Heart left ventricle (tissue), 16 donors: Measurements from ENCODE around the gene KRT3. TPM values are rescaled to one million over a fixed set of nuclear protein-coding genes. Genes with fewer than 3 reads are reported as not detected.

Experiments
- ATAC-seq, 4 donors: fragments of 200-7000 bp; cut with Tn5 transposase; one replicate each; pipeline ENCODE4 v1.9.1; 2020 to 2022; ENCODE audit warnings: moderate library complexity in 4 of 4, mild to moderate bottlenecking in 3 of 4, moderate number of reproducible peaks in 1 of 4
- DNase-seq, 5 donors: peaks; one replicate each; pipeline ENCODE4 v3.0.0-alpha.2; 2020
- H3K27ac ChIP-seq, 12 donors: fragments of 200-600 bp; sonication (generic) in 4 of 12; one replicate each; pipeline versions ENCODE4 v1.5.0 to v1.8.0; 2016 to 2022; ENCODE audit warnings: mild to moderate bottlenecking in 2 of 12
- H3K27me3 ChIP-seq, 9 donors: fragments of 200-600 bp; sonication (generic) in 2 of 9; one replicate each; pipeline versions ENCODE4 v1.5.1 to v1.8.0; 2016 to 2022; ENCODE audit warnings: mild to moderate bottlenecking in 3 of 9
- H3K36me3 ChIP-seq, 9 donors: fragments of 200-600 bp; sonication (generic) in 2 of 9; one replicate each; pipeline versions ENCODE4 v1.5.0 to v1.8.0; 2018 to 2022; ENCODE audit warnings: mild to moderate bottlenecking in 2 of 9
- H3K4me1 ChIP-seq, 12 donors: fragments of 200-600 bp; sonication (generic) in 4 of 12; one replicate each; pipeline versions ENCODE4 v1.5.0 to v1.8.0; 2016 to 2022; ENCODE audit warnings: mild to moderate bottlenecking in 3 of 12
- H3K4me3 ChIP-seq, 12 donors: fragments of 200-600 bp; sonication (generic) in 4 of 12; one replicate each; pipeline versions ENCODE4 v1.5.0 to v1.8.0; 2017 to 2022; ENCODE audit warnings: mild to moderate bottlenecking in 9 of 12, moderate library complexity in 4 of 12
- H3K9me3 ChIP-seq, 12 donors: fragments of 200-600 bp; sonication (generic) in 4 of 12; one replicate each; pipeline versions ENCODE4 v1.5.0 to v1.8.0; 2016 to 2022; ENCODE audit warnings: mild to moderate bottlenecking in 1 of 12
- POLR2A ChIP-seq, 2 donors: fragments of 450-650 bp; IDR thresholded peaks; one replicate each; pipeline ENCODE4 v1.6.1; 2017; ENCODE audit warnings: antibody characterized with exemption in 2 of 2, mild to moderate bottlenecking in 2 of 2, moderate library complexity in 2 of 2
- WGBS, 4 donors: extraction: QIAGEN DNeasy Blood & Tissue Kit in 2 of 4; methylation state at CpG; one replicate each; pipeline versions ENCODE4 v1.1.5 to v1.1.7; 2013 to 2018; 5-methylcytosine and 5-hydroxymethylcytosine counted together
- intact Hi-C, 10 donors: fragments of 100-400 bp; cut with DNase I; formaldehyde crosslinking; loops; one replicate each; pipeline versions ENCODE4 v1.11.1 to v1.14.2; 2022
- polyA plus RNA-seq, 2 donors: library from polyadenylated mRNA; stranded (reverse); fragments of 200-250 nt; gene quantifications; one replicate each; pipeline ENCODE4 v1.2.3, GENCODE V29; 2013
- total RNA-seq, 9 donors: library from RNA; depleted of rRNA in 2 of 9; stranded (reverse); fragments of >200 nt in 2 of 9; fragmentation: NEBNext Ultra II Directional in 3 of 9; extraction: Animal tissue kit (Norgen Biotek cat#: 25700) in 3 of 9; gene quantifications; one replicate each; pipeline versions ENCODE4 v1.1.0 to v1.2.4, GENCODE V29; 2016 to 2023
- TF ChIP-seq, protein P1 (sequence below), 12 donors: fragments of 200-600 bp; sonication (generic) in 4 of 12; IDR thresholded peaks; one replicate each; pipeline versions ENCODE4 v1.5.0 to v1.8.0; 2018 to 2022; ENCODE audit warnings: antibody characterized with exemption in 12 of 12, mild to moderate bottlenecking in 5 of 12
- donor health status: ischemic (EF 13 %, LVEDD 7.1; RV severe dilation, severe dysfunction).
- donor health status: healthy with polysubstance abuse.
- donor health status: DM: no; HTN: yes; CAD: no.
- donor health status: DM: no; HTN: no; CAD: no.
- donor health status: ischemic (EF 25% LVEDD 6.9; RV normal size, moderate dysfunction).
- donor health status: ischemic (EF 25% LVEDD 5.7; RV mildly dilated, moderate dysfunction).
- donor health status: healthy.
- donor health status: DM: yes; HTN: yes; CAD: no.
- donor health status: ischemic (EF 35%, LVEDD 5.7; RV mildly dilated, moderate dysfunction).
- donor health status: nonischemic (EF 11% LVEDD 7.7; RV severe dilation, severe dysfunction).
- donor health status: DM: yes; HTN: yes; CAD: no.
- donor health status: PGD.
- donor health status: ischemic (EF 29% LVEDD 5.4; RV normal size, mild dysfunction).
- donor health status: nonischemic (EF 23%, LVEDD 6.1; RV moderate dilation, normal function).

The KRT3 gene
- total and polyA plus RNA-seq, 11 donors = not detected

DNA sequence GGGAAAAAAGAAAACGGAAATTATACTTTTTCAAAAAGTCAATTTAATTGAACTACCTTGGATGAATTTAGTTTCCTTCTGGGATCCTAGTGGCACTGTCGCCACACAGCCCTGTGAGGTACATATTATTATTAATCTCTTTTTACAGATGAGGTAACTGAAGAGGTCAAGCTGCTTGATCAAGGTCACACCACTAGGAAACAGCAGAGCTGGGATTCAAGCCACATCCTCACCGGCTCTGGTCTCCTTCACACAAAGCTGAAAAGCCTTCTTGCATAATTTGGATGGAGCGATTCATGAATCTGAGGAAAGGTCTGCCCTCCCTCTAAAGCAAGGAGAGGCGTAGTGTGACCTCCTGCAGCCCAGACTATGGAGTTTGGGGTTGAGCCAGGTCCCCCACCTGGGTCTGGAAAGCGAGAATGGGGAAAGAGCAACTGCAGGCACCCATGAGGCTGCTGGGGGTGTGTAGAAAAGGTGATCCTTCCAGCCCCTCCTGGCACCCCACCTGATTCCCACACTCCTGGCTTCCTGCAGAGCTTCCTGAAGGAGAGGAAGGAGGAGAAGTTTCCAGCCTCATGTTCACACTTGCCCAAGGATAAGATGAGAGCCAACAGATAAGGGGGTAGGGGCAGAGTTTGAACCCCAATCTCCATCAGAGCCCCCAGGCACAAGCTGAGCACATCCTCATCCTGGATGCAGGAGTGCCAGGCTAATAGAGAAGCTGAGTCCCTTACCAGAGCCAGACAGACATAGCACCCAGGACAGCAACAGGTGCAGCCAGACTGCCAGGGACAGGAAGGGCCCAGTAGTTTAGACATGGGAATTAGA is 42.1 kb upstream of the KRT3 start:
- TF ChIP-seq POLR2A (IDR thresholded peaks at IDR 0.05) = no peak
- TF ChIP-seq, protein P1, sequence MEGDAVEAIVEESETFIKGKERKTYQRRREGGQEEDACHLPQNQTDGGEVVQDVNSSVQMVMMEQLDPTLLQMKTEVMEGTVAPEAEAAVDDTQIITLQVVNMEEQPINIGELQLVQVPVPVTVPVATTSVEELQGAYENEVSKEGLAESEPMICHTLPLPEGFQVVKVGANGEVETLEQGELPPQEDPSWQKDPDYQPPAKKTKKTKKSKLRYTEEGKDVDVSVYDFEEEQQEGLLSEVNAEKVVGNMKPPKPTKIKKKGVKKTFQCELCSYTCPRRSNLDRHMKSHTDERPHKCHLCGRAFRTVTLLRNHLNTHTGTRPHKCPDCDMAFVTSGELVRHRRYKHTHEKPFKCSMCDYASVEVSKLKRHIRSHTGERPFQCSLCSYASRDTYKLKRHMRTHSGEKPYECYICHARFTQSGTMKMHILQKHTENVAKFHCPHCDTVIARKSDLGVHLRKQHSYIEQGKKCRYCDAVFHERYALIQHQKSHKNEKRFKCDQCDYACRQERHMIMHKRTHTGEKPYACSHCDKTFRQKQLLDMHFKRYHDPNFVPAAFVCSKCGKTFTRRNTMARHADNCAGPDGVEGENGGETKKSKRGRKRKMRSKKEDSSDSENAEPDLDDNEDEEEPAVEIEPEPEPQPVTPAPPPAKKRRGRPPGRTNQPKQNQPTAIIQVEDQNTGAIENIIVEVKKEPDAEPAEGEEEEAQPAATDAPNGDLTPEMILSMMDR (IDR thresholded peaks at IDR 0.05) = no peak
- ATAC-seq = no peak
- Histone ChIP-seq H3K27me3 (peaks cover 0 to 34% (median 0%) of the 10 kb centered on the region in 9 donors), H3K36me3 (no peaks in the 10 kb centered on the region), H3K4me1 (no peaks in the 10 kb centered on the region), H3K9me3 (no peaks in the 10 kb centered on the region), H3K4me3 (no peak overlapping the region), H3K27ac (no peak overlapping the region)
- intact Hi-C loops = no loop called here
- DNase-seq = no peak
- WGBS, 4 donors = 79 to 85% (median 80%) methylated on average over 6 of the region's 6 CpGs

DNA sequence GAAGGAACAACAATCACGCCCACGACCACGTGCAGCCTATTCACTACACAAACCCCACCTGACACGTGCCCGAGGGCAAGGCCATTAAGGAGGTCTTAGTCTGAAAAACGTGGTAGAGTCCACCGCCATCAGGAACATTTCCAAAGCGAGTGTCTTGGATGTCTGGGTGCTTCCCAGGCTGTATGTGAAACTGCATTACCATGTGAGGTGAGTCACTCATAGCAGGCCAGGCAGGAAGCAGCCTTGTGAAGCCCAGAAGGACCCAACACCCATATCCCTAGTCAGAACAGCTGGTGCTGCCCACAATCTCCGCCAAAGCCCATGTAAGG is 41.5 kb upstream of the KRT3 start:
- Histone ChIP-seq H3K4me1 (no peaks in the 10 kb centered on the region), H3K4me3 (no peak overlapping the region), H3K27ac (no peak overlapping the region), H3K27me3 (peaks cover 0 to 34% (median 0%) of the 10 kb centered on the region in 9 donors), H3K9me3 (no peaks in the 10 kb centered on the region), H3K36me3 (no peaks in the 10 kb centered on the region)
- ATAC-seq (no peak), DNase-seq (no peak)
- intact Hi-C loops = no loop called here
- TF ChIP-seq, protein P1 (IDR thresholded peaks at IDR 0.05) = no peak
- TF ChIP-seq POLR2A (IDR thresholded peaks at IDR 0.05) = no peak
- 76 to 89% (median 87%) methylated on average over 9 of the region's 9 CpGs for WGBS, 4 donors

DNA sequence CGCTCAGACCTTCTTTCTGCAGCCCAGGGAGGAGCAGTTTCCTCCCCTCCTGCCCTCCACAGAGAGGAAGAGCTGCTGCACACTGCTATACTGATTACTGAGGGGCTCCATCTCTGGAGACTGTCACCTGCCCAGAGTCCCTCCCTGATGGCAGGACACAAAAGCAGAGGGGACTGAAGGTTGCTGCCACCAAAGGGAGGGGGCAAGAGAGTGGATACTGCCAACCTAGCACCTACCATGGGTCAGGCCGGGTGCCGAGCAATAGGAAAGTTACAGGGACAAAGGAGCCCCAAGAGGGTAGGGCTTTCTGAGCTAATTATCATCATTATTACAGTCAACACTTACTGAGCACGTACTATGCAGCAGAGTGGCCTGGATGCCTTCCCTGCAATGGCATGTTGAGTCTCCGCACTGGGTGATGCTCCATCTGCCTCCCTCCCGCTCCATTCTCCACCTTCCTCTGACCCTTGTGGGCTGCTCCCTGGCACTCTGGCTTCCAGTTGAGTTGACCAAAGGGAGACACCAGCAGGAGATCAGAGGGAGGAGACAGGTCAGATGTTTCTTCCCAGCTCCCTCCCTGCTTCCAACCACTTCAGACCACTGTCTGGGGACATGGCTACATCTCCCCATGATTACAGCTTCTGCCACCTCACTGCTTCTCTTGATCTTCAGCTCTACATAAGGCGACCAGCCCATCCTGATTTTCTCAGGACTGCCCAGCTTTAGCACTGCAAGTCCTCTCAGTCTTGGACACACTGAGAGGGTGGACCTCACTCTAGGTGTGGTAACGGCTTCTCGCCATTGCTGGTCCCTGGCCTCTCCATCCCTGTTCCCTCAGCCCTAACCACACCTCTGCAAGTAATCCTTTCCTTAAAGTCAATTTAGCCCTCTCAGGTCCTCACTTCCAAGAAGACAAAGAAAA is 40.8 kb upstream of the KRT3 start:
- Histone ChIP-seq H3K27me3 (peaks cover 0 to 34% (median 0%) of the 10 kb centered on the region in 9 donors), H3K27ac (no peak overlapping the region), H3K4me1 (no peaks in the 10 kb centered on the region), H3K9me3 (no peaks in the 10 kb centered on the region), H3K36me3 (no peaks in the 10 kb centered on the region), H3K4me3 (no peak overlapping the region)
- intact Hi-C loops = no loop called here
- 80 to 89% (median 86%) methylated on average over 7 to 9 of the region's 9 CpGs for WGBS, 4 donors
- TF ChIP-seq, protein P1 (IDR thresholded peaks at IDR 0.05) = no peak
- DNase-seq = no peak
- ATAC-seq = no peak

DNA sequence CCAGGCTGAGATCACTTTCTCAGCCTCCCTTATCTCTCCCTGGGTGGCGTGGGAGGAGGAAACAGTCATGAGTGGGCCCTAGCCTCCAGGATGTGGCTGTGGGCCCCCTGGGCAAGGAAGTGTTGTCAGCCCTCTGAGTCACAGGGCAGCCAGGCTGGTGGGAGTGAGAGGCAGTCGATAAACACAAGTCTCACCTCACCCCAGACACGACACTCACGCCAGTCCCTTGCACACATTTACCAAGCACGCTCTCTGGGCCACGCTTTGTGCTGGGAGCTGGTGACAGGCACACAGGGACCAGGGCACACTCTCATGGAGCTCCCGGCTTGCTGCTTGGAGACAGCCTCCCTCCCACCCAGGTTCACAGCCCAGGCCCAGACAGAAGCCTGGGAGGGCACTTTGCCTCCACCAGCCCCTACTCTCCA is 40.1 kb upstream of the KRT3 start:
- H3K4me3 ChIP-seq = no peak overlapping the region
- H3K27ac ChIP-seq = no peak overlapping the region
- H3K4me1 ChIP-seq = no peaks in the 10 kb centered on the region
- WGBS, 4 donors = 64 to 70% (median 67%) methylated on average over 5 to 7 of the region's 7 CpGs
- no peaks in the 10 kb centered on the region for H3K9me3 ChIP-seq
- H3K36me3 ChIP-seq = no peaks in the 10 kb centered on the region
- peaks cover 0 to 34% (median 0%) of the 10 kb centered on the region in 9 donors for H3K27me3 ChIP-seq
- intact Hi-C loops = no loop called here
- ATAC-seq (no peak), DNase-seq (no peak)
- TF ChIP-seq POLR2A (IDR thresholded peaks at IDR 0.05) = no peak
- TF ChIP-seq, protein P1 (IDR thresholded peaks at IDR 0.05) = no peak
